Measurements from ENCODE around the gene FAM210A.
"Not testable (repeated sequence)": the region's sequence is repeated elsewhere in the genome, so short reads cannot be mapped to it uniquely, and the experiment has no call there.

FAM210A gene

GRCh38 chr18:13756261-13756660 lies 29.9 kb upstream of the FAM210A start:
- TF ChIP-seq YY1 (IDR thresholded peaks at IDR 0.05; ENCODE audit: insufficient read depth, insufficient read length): no peak
- Histone ChIP-seq H3K36me3 (ENCODE audit: insufficient read depth, insufficient read length, low read length) (peaks cover 55% of the 10 kb centered on the region), H3K4me1 (ENCODE audit: insufficient read depth, insufficient read length) (no peaks in the 10 kb centered on the region), H3K9me3 (ENCODE audit: insufficient read depth, low read length) (no peaks in the 10 kb centered on the region), H3K27me3 (ENCODE audit: insufficient read depth, insufficient read length) (no peaks in the 10 kb centered on the region), H3K4me3 (ENCODE audit: insufficient read length, low read depth) (no peak overlapping the region), H3K9ac (ENCODE audit: insufficient read length, low read depth) (no peak overlapping the region)
- no peak for DNase-seq (ENCODE audit: low read depth, low spot score)

GRCh38 chr18:13751599-13751998 lies 25.2 kb upstream of the FAM210A start:
- not testable (repeated sequence) for H3K27me3 ChIP-seq (ENCODE audit: insufficient read depth, insufficient read length); H3K9ac ChIP-seq (ENCODE audit: insufficient read length, low read depth); H3K4me1 ChIP-seq (ENCODE audit: insufficient read depth, insufficient read length); H3K9me3 ChIP-seq (ENCODE audit: insufficient read depth, low read length); DNase-seq (ENCODE audit: low read depth, low spot score); H3K4me3 ChIP-seq (ENCODE audit: insufficient read length, low read depth)
- peaks cover 66% of the 10 kb centered on the region for H3K36me3 ChIP-seq (ENCODE audit: insufficient read depth, insufficient read length, low read length)

GRCh38 chr18:13746633-13747032 lies 20.3 kb upstream of the FAM210A start:
- Histone ChIP-seq H3K4me1 (ENCODE audit: insufficient read depth, insufficient read length) (no peaks in the 10 kb centered on the region), H3K9me3 (ENCODE audit: insufficient read depth, low read length) (no peaks in the 10 kb centered on the region), H3K9ac (ENCODE audit: insufficient read length, low read depth) (no peak overlapping the region), H3K27me3 (ENCODE audit: insufficient read depth, insufficient read length) (no peaks in the 10 kb centered on the region), H3K4me3 (ENCODE audit: insufficient read length, low read depth) (no peak overlapping the region), H3K36me3 (ENCODE audit: insufficient read depth, insufficient read length, low read length) (peaks cover 63% of the 10 kb centered on the region)
- no peak for DNase-seq (ENCODE audit: low read depth, low spot score)
- TF ChIP-seq ZNF274 (IDR thresholded peaks at IDR 0.05; ENCODE audit: low read depth, low read length) (no peak), YY1 (IDR thresholded peaks at IDR 0.05; ENCODE audit: insufficient read depth, insufficient read length) (no peak), SUZ12 (IDR thresholded peaks at IDR 0.05; ENCODE audit: extremely low read depth, insufficient read depth, insufficient read length) (no peak)

- TF ChIP-seq YY1 (IDR thresholded peaks at IDR 0.05; ENCODE audit: insufficient read depth, insufficient read length) (no peak), ZNF274 (IDR thresholded peaks at IDR 0.05; ENCODE audit: low read depth, low read length) (no peak), SUZ12 (IDR thresholded peaks at IDR 0.05; ENCODE audit: extremely low read depth, insufficient read depth, insufficient read length) (no peak)
- no peaks in the 10 kb centered on the region for H3K9me3 ChIP-seq (ENCODE audit: insufficient read depth, low read length)
Measured at GRCh38 chr18:13745696-13746095, 19.3 kb upstream of the FAM210A start.

GRCh38 chr18:13735681-13736080 lies 9.3 kb upstream of the FAM210A start:
- H3K4me1 ChIP-seq (ENCODE audit: insufficient read depth, insufficient read length): no peaks in the 10 kb centered on the region
- H3K9me3 ChIP-seq (ENCODE audit: insufficient read depth, low read length): no peaks in the 10 kb centered on the region
- TF ChIP-seq SUZ12 (IDR thresholded peaks at IDR 0.05; ENCODE audit: extremely low read depth, insufficient read depth, insufficient read length): no peak
- TF ChIP-seq ZNF274 (IDR thresholded peaks at IDR 0.05; ENCODE audit: low read depth, low read length): no peak
- TF ChIP-seq YY1 (IDR thresholded peaks at IDR 0.05; ENCODE audit: insufficient read depth, insufficient read length): no peak
- no peaks in the 10 kb centered on the region for H3K27me3 ChIP-seq (ENCODE audit: insufficient read depth, insufficient read length)
- no peak overlapping the region for H3K4me3 ChIP-seq (ENCODE audit: insufficient read length, low read depth)
- peaks cover 66% of the 10 kb centered on the region for H3K36me3 ChIP-seq (ENCODE audit: insufficient read depth, insufficient read length, low read length)
- no peak overlapping the region for H3K9ac ChIP-seq (ENCODE audit: insufficient read length, low read depth)
- no peak for DNase-seq (ENCODE audit: low read depth, low spot score)

More at GRCh38 chr18:13745696-13746095, 19.3 kb upstream of the FAM210A start:
- no peaks in the 10 kb centered on the region for H3K4me1 ChIP-seq (ENCODE audit: insufficient read depth, insufficient read length)
- no peak overlapping the region for H3K9ac ChIP-seq (ENCODE audit: insufficient read length, low read depth)
- H3K27me3 ChIP-seq (ENCODE audit: insufficient read depth, insufficient read length): no peaks in the 10 kb centered on the region
- peaks cover 71% of the 10 kb centered on the region for H3K36me3 ChIP-seq (ENCODE audit: insufficient read depth, insufficient read length, low read length)
- H3K4me3 ChIP-seq (ENCODE audit: insufficient read length, low read depth): no peak overlapping the region
- no peak for DNase-seq (ENCODE audit: low read depth, low spot score)

GRCh38 chr18:13730481-13730880 lies 4.1 kb upstream of the FAM210A start:
- Histone ChIP-seq H3K9me3 (ENCODE audit: insufficient read depth, low read length) (no peaks in the 10 kb centered on the region), H3K4me1 (ENCODE audit: insufficient read depth, insufficient read length) (no peaks in the 10 kb centered on the region), H3K4me3 (ENCODE audit: insufficient read length, low read depth) (no peak overlapping the region), H3K36me3 (ENCODE audit: insufficient read depth, insufficient read length, low read length) (peaks cover 36% of the 10 kb centered on the region), H3K9ac (ENCODE audit: insufficient read length, low read depth) (no peak overlapping the region), H3K27me3 (ENCODE audit: insufficient read depth, insufficient read length) (no peaks in the 10 kb centered on the region)
- no peak for DNase-seq (ENCODE audit: low read depth, low spot score)
- no peak for TF ChIP-seq SUZ12 (IDR thresholded peaks at IDR 0.05; ENCODE audit: extremely low read depth, insufficient read depth, insufficient read length)
- TF ChIP-seq ZNF274 (IDR thresholded peaks at IDR 0.05; ENCODE audit: low read depth, low read length): no peak
- no peak for TF ChIP-seq YY1 (IDR thresholded peaks at IDR 0.05; ENCODE audit: insufficient read depth, insufficient read length)

- TF ChIP-seq SUZ12 (IDR thresholded peaks at IDR 0.05; ENCODE audit: extremely low read depth, insufficient read depth, insufficient read length): no peak
- no peak for TF ChIP-seq YY1 (IDR thresholded peaks at IDR 0.05; ENCODE audit: insufficient read depth, insufficient read length)
- TF ChIP-seq ZNF274 (IDR thresholded peaks at IDR 0.05; ENCODE audit: low read depth, low read length): no peak
- peaks cover 13% of the 10 kb centered on the region for H3K36me3 ChIP-seq (ENCODE audit: insufficient read depth, insufficient read length, low read length)
- H3K9me3 ChIP-seq (ENCODE audit: insufficient read depth, low read length): no peaks in the 10 kb centered on the region
- peak overlapping the region; percentile 90 for H3K9ac ChIP-seq (ENCODE audit: insufficient read length, low read depth)
- no peaks in the 10 kb centered on the region for H3K4me1 ChIP-seq (ENCODE audit: insufficient read depth, insufficient read length)
- H3K27me3 ChIP-seq (ENCODE audit: insufficient read depth, insufficient read length): no peaks in the 10 kb centered on the region
- peak overlapping the region; percentile 96 for H3K4me3 ChIP-seq (ENCODE audit: insufficient read length, low read depth)
- no peak for DNase-seq (ENCODE audit: low read depth, low spot score)
Measured at GRCh38 chr18:13726972-13727331, 594 bp upstream of the FAM210A start.

- Histone ChIP-seq H3K4me3 (ENCODE audit: insufficient read length, low read depth) (peak overlapping the region; percentile 96), H3K9ac (ENCODE audit: insufficient read length, low read depth) (peak overlapping the region; percentile 90), H3K27me3 (ENCODE audit: insufficient read depth, insufficient read length) (no peaks in the 10 kb centered on the region), H3K36me3 (ENCODE audit: insufficient read depth, insufficient read length, low read length) (peaks cover 9% of the 10 kb centered on the region), H3K4me1 (ENCODE audit: insufficient read depth, insufficient read length) (no peaks in the 10 kb centered on the region), H3K9me3 (ENCODE audit: insufficient read depth, low read length) (no peaks in the 10 kb centered on the region)
- DNase-seq (ENCODE audit: low read depth, low spot score): no peak
- TF ChIP-seq SUZ12 (IDR thresholded peaks at IDR 0.05; ENCODE audit: extremely low read depth, insufficient read depth, insufficient read length): no peak
Measured at GRCh38 chr18:13725566-13726231, 659 bp downstream of the FAM210A start.

All from NT2/D1 (cell line).